Smooth muscle cell (in vitro differentiated cells): ENCODE data around the gene CCDC188. TPM values are rescaled to one million over a fixed set of nuclear protein-coding genes. Genes with fewer than 3 reads are reported as not detected.

Experiments used
- DNase-seq: peaks from one replicate; lab custom pipeline; 2025; ENCODE audit not compliant: unreplicated experiment; lab: John Stamatoyannopoulos, UW
- H2AFZ ChIP-seq: fragments of 200-600 bp; sonication (generic); 2 replicates; pipeline ENCODE4 v1.6.0; 2016; ENCODE audit warnings: antibody characterized with exemption, low read depth, mild to moderate bottlenecking
- H3F3A ChIP-seq: fragments of 200-600 bp; sonication (generic); 2 replicates; pipeline ENCODE4 v1.6.0; 2017; ENCODE audit warnings: antibody characterized with exemption, low read depth
- H3K27ac ChIP-seq: fragments of 200-600 bp; sonication (generic); 2 replicates; pipeline ENCODE4 v1.5.1; 2016; ENCODE audit warnings: low read depth, mild to moderate bottlenecking
- H3K27me3 ChIP-seq: fragments of 200-600 bp; sonication (generic); 2 replicates; pipeline ENCODE4 v1.6.1; 2016; ENCODE audit warnings: low read depth, mild to moderate bottlenecking
- H3K36me3 ChIP-seq: fragments of 200-600 bp; sonication (generic); 2 replicates; pipeline ENCODE4 v1.5.1; 2016; ENCODE audit warnings: low read depth
- H3K4me1 ChIP-seq: fragments of 200-600 bp; sonication (generic); 2 replicates; pipeline ENCODE4 v1.5.1; 2016; ENCODE audit warnings: low read depth
- H3K4me2 ChIP-seq: fragments of 200-600 bp; sonication (generic); 2 replicates; pipeline ENCODE4 v1.6.0; 2016; ENCODE audit warnings: mild to moderate bottlenecking
- H3K4me3 ChIP-seq: fragments of 200-600 bp; sonication (generic); 2 replicates; pipeline ENCODE4 v1.5.1; 2016; ENCODE audit warnings: mild to moderate bottlenecking
- H3K79me2 ChIP-seq: fragments of 200-600 bp; sonication (generic); 2 replicates; pipeline ENCODE4 v1.6.0; 2016; ENCODE audit warnings: low read depth, mild to moderate bottlenecking
- H3K9ac ChIP-seq: fragments of 200-600 bp; sonication (generic); 2 replicates; pipeline ENCODE4 v1.6.0; 2016; ENCODE audit warnings: low read depth
- H3K9me3 ChIP-seq: fragments of 200-600 bp; sonication (generic); replicated peaks from 2 replicates; pipeline ENCODE4 v1.5.1; 2016; ENCODE audit warnings: low read depth
- H4K20me1 ChIP-seq: fragments of 200-600 bp; sonication (generic); 2 replicates; pipeline ENCODE4 v1.6.0; 2016; ENCODE audit warnings: low read depth
- WGBS: methylation state at CpG from one replicate; pipeline ENCODE4 v1.1.7; 2016; ENCODE audit warnings: low lambda C conversion rate; 5-methylcytosine and 5-hydroxymethylcytosine counted together
- polyA plus RNA-seq: library from polyadenylated mRNA; unstranded; fragments of >200 nt; fragmentation: Nextera tagmentation; extraction: Ambion mirVana; gene quantifications from 2 replicates; pipeline ENCODE4 v1.2.1, GENCODE V29; 2016
- total RNA-seq: library from RNA; depleted of rRNA; stranded (reverse); fragments of >200 nt; gene quantifications from 2 replicates; pipeline ENCODE4 v1.2.3, GENCODE V29; 2014
- TF ChIP-seq, protein P1 (sequence below): fragments of 200-600 bp; sonication (generic); IDR thresholded peaks from 2 replicates; pipeline ENCODE4 v1.5.1; 2017; ENCODE audit warnings: borderline replicate concordance, mild to moderate bottlenecking, antibody characterized with exemption; ENCODE audit not compliant: insufficient read depth, poor library complexity, severe bottlenecking

Gene CCDC188
- total and polyA plus RNA-seq, 2 experiments from 2014 or later = not detected

DNA sequence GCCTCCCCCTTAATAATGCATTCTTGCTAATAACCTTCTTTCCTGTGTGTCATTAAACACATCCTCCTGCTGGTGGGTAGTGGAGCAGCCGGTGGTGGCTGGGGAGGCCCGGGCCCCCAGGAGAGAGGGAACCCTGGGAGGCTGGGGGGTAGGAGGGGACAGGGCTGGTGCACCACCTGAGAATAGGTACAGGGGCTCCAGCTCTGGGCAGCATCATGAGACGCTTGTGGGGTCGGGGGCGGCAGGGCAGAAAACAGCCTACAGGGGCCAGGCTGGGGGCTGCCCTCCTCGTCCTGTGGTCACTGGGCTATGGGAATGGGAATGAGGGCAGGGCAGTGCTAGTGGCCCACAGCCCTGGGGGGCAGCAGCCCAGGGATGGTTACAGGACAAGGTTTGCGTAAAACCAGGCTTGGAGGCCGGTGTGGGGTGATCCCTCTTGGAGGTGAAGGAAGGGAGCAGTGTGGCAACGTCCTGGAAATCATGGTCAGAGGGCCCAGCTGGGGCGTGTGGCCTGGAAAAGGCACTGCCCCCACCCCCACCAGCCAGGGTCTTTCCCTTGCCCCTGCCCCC, 18.5 kb upstream of the CCDC188 start:
- no peak for DNase-seq
- no peaks in the 10 kb centered on the region for H3K27me3 ChIP-seq
- H3K9ac ChIP-seq = no peak overlapping the region
- H3K36me3 ChIP-seq = no peaks in the 10 kb centered on the region
- H3K4me3 ChIP-seq = no peak overlapping the region
- 85% methylated on average over 10 of the region's 10 CpGs for WGBS
- H3K27ac ChIP-seq = no peak overlapping the region
- H3K4me1 ChIP-seq = no peaks in the 10 kb centered on the region
- H3K79me2 ChIP-seq = no peaks in the 10 kb centered on the region
- no peaks in the 10 kb centered on the region for H4K20me1 ChIP-seq
- H3K9me3 ChIP-seq = no peaks in the 10 kb centered on the region
- H3F3A ChIP-seq = no peaks in the 10 kb centered on the region
- H3K4me2 ChIP-seq = no peak overlapping the region
- TF ChIP-seq, protein P1, sequence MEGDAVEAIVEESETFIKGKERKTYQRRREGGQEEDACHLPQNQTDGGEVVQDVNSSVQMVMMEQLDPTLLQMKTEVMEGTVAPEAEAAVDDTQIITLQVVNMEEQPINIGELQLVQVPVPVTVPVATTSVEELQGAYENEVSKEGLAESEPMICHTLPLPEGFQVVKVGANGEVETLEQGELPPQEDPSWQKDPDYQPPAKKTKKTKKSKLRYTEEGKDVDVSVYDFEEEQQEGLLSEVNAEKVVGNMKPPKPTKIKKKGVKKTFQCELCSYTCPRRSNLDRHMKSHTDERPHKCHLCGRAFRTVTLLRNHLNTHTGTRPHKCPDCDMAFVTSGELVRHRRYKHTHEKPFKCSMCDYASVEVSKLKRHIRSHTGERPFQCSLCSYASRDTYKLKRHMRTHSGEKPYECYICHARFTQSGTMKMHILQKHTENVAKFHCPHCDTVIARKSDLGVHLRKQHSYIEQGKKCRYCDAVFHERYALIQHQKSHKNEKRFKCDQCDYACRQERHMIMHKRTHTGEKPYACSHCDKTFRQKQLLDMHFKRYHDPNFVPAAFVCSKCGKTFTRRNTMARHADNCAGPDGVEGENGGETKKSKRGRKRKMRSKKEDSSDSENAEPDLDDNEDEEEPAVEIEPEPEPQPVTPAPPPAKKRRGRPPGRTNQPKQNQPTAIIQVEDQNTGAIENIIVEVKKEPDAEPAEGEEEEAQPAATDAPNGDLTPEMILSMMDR = no peak
- no peak overlapping the region for H2AFZ ChIP-seq

DNA sequence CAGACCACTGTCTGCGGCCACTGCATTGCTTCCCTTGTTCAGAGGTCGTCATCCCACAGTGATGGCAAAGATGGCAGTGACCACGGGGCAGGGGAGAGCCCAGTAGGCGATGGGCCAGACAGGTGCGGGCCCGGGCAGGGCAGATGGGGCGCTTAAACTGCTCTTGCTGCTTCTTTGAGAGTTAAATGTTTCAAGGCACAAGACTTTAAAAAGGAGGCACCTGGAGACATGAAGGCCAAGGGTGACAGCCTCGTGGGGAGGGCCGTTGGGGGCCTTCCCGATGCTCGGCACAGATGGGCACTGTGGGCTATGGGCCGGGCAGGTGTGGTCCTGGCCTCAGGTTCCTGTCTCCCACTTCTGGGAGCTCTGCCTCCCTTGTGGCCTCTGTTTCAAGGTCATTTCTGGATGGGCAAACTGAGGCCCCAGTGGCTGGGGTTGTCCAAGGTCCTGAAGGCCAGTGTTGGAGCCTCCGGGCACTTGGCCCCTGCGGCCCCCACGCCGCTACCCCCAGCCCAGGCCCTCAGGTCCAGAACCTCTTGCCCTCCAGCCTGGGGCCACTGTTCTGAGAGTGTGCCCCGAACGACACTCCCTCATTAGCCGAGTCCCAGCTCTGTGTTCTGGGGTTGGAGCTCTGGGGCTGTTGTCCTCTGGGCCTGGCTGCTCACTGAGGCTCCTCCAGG, 16.9 kb upstream of the CCDC188 start:
- DNase-seq = no peak

DNA sequence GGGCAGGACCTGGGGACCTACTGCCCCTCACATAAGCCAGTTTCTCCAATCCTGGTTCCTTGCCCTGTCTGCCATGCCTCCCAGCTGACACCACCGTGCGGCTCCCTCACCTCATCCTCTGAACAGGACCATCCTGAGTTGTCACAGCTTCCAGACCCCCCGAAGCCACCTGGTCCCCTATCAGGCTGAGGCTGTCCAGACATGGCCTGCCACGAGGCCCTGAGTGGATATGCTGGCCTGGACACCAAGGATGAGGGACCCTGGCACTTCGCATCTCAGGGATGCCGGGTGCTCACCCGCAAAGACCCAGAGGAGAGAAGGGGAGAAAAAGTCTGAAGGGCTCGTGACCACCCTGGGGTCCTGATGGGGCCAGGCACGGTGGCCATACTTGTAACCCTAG, 15.8 kb upstream of the CCDC188 start:
- TF ChIP-seq, protein P1 = no peak
- Histone ChIP-seq H3F3A (no peaks in the 10 kb centered on the region), H2AFZ (no peak overlapping the region), H3K4me1 (no peaks in the 10 kb centered on the region), H3K79me2 (no peaks in the 10 kb centered on the region), H3K27me3 (no peaks in the 10 kb centered on the region), H3K36me3 (no peaks in the 10 kb centered on the region), H3K27ac (no peak overlapping the region), H3K4me2 (no peak overlapping the region), H3K9ac (no peak overlapping the region), H3K4me3 (no peak overlapping the region), H3K9me3 (no peaks in the 10 kb centered on the region), H4K20me1 (no peaks in the 10 kb centered on the region)
- 93% methylated on average over 9 of the region's 9 CpGs for WGBS
- no peak for DNase-seq

More for the DNA sequence above, 16.9 kb upstream of the CCDC188 start:
- Histone ChIP-seq H3K27me3 (no peaks in the 10 kb centered on the region), H2AFZ (no peak overlapping the region), H3K9ac (no peak overlapping the region), H3K9me3 (no peaks in the 10 kb centered on the region), H3K4me2 (no peak overlapping the region), H3K79me2 (no peaks in the 10 kb centered on the region), H3K4me3 (no peak overlapping the region), H3K36me3 (no peaks in the 10 kb centered on the region), H3K27ac (no peak overlapping the region), H3K4me1 (no peaks in the 10 kb centered on the region), H4K20me1 (no peaks in the 10 kb centered on the region), H3F3A (no peaks in the 10 kb centered on the region)
- TF ChIP-seq, protein P1 = no peak
- WGBS = 88% methylated on average over 19 of the region's 19 CpGs

DNA sequence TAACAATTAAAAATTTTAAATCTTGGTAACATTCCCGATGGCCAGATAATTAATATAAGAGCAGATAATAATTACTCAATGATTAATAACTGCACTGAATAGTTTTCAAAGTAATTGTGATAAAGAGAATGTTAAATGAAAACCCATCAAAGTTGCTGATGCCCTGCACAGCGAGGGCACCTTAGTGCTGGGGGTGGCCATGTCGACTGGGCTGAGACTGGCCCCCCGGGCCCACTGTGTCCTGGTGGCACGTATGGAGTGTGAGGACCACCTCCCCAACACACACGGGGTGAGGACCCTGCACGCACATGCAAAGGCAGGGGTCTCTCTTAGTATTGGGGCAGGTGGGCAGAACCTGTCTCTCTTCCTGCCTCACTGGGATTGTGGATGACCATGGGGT, 15.1 kb upstream of the CCDC188 start:
- Histone ChIP-seq H3K4me2 (no peak overlapping the region), H2AFZ (no peak overlapping the region), H4K20me1 (no peaks in the 10 kb centered on the region), H3K27ac (no peak overlapping the region), H3K27me3 (no peaks in the 10 kb centered on the region), H3K36me3 (no peaks in the 10 kb centered on the region), H3K4me1 (no peaks in the 10 kb centered on the region), H3F3A (no peaks in the 10 kb centered on the region), H3K4me3 (no peak overlapping the region), H3K9ac (no peak overlapping the region), H3K9me3 (no peaks in the 10 kb centered on the region), H3K79me2 (no peaks in the 10 kb centered on the region)
- 93% methylated on average over 7 of the region's 7 CpGs for WGBS
- no peak for DNase-seq
- TF ChIP-seq, protein P1 = no peak
